Activated CD8-positive, alpha-beta memory T cell treated with anti-CD3 and anti-CD28 coated beads for 48 hours (primary cell): Measurements from ENCODE around the gene RPL39.
"Not testable (repeated sequence)": the region's sequence is repeated elsewhere in the genome, so short reads cannot be mapped to it uniquely, and the experiment has no call there.

Source experiments
- DNase-seq, 3 experiments: peaks; one replicate each; pipeline ENCODE4 v3.0.0-alpha.2; 2020; ENCODE audit warnings: low read depth in 2 of 3, low spot score in 2 of 3

The RPL39 gene

GRCh38 chrX:119763836-119764387, 27.5 kb downstream of the RPL39 start:
- DNase-seq: no peak

GRCh38 chrX:119763181-119763580, 28.2 kb downstream of the RPL39 start:
- no peak for DNase-seq

GRCh38 chrX:119762718-119763117, 28.7 kb downstream of the RPL39 start:
- no peak for DNase-seq

- DNase-seq: no peak
Observed at GRCh38 chrX:119760026-119760877, 31.2 kb downstream of the RPL39 start.

GRCh38 chrX:119759248-119759766, 32.1 kb downstream of the RPL39 start:
- DNase-seq: no peak

- DNase-seq: no peak
Observed at GRCh38 chrX:119758731-119759247, 32.6 kb downstream of the RPL39 start.

GRCh38 chrX:119757979-119758730, 33.3 kb downstream of the RPL39 start, which contains the start of gene SOWAHD:
Gene SOWAHD (plus strand): TSS chrX:119758588. CDS start chrX:119758668, 80 bp downstream.
- no peak for DNase-seq

- DNase-seq: no peak
Observed at GRCh38 chrX:119757646-119757978, 33.8 kb downstream of the RPL39 start.

GRCh38 chrX:119756926-119757635, 34.3 kb downstream of the RPL39 start:
- DNase-seq: no peak

GRCh38 chrX:119755981-119756533, 35.4 kb downstream of the RPL39 start:
- DNase-seq: no peak

- DNase-seq: no peak
Observed at GRCh38 chrX:119753639-119754257, 37.7 kb downstream of the RPL39 start.

GRCh38 chrX:119753001-119753400, 38.4 kb downstream of the RPL39 start:
- DNase-seq: no peak

- DNase-seq: not testable (repeated sequence)
Observed at GRCh38 chrX:119750751-119751150, 40.7 kb downstream of the RPL39 start.

- not testable (repeated sequence) for DNase-seq
Observed at GRCh38 chrX:119750131-119750530, 41.3 kb downstream of the RPL39 start.

- no peak for DNase-seq
Observed at GRCh38 chrX:119745283-119745848, 46.1 kb downstream of the RPL39 start.

GRCh38 chrX:119738742-119739141, 52.7 kb downstream of the RPL39 start:
- no peak for DNase-seq
